Urinary bladder (tissue), 4 donors: ENCODE results near the gene ZDHHC15. TPM values are rescaled to one million over a fixed set of nuclear protein-coding genes. Genes with fewer than 3 reads are reported as not detected.
"Not testable (repeated sequence)": the region's sequence is repeated elsewhere in the genome, so short reads cannot be mapped to it uniquely, and the experiment has no call there.

ENCODE experiments used
- DNase-seq: peaks from one replicate; pipeline ENCODE4 v3.0.0-alpha.2; 2015; ENCODE audit errors: extremely low spot score
- H3K27ac ChIP-seq: one replicate; pipeline ENCODE4 v1.5.1; 2013; ENCODE audit warnings: low read depth, mild to moderate bottlenecking, moderate library complexity
- H3K36me3 ChIP-seq: one replicate; pipeline ENCODE4 v1.6.1; 2013; ENCODE audit warnings: mild to moderate bottlenecking, moderate library complexity; ENCODE audit not compliant: insufficient read depth
- H3K4me1 ChIP-seq: one replicate; pipeline ENCODE4 v1.6.1; 2013; ENCODE audit warnings: mild to moderate bottlenecking, moderate library complexity; ENCODE audit not compliant: insufficient read depth
- H3K4me3 ChIP-seq: one replicate; pipeline ENCODE4 v1.5.1; 2013; ENCODE audit warnings: low read depth, low read length
- WGBS: extraction: QIAGEN DNeasy Blood & Tissue Kit; methylation state at CpG from one replicate; pipeline ENCODE4 v1.1.7; 2013; 5-methylcytosine and 5-hydroxymethylcytosine counted together
- polyA plus RNA-seq: library from polyadenylated mRNA; stranded (reverse); fragments of 200-250 nt; gene quantifications from one replicate; pipeline ENCODE4 v1.2.3, GENCODE V29; 2013
- total RNA-seq: library from RNA; depleted of rRNA; stranded (reverse); fragments of >200 nt; gene quantifications from one replicate; pipeline ENCODE4 v1.2.3, GENCODE V29; 2014
- donor health status: healthy with polysubstance abuse.
- donor health status: healthy.

ZDHHC15 gene
- total RNA-seq (8.0 TPM), polyA plus RNA-seq (1.7 TPM)

- peak; percentile 25 for DNase-seq
- no peaks in the 10 kb centered on the region for H3K4me1 ChIP-seq
- H3K27ac ChIP-seq: peak within 1 kb of the TSS; percentile 48
- no peaks in the 10 kb centered on the region for H3K36me3 ChIP-seq
- H3K4me3 ChIP-seq: peak within 1 kb of the TSS; percentile 54
- under 1% methylated on average over 45 of the region's 45 CpGs for WGBS
Observed at GRCh38 chrX:75522565-75523431, at the start of gene ZDHHC15. ZDHHC15 (minus strand) TSS chrX:75523037; CDS start chrX:75523024, 13 bp downstream.

- H3K27ac ChIP-seq, DNase-seq, H3K36me3 ChIP-seq, H3K4me3 ChIP-seq, H3K4me1 ChIP-seq: not testable (repeated sequence)
- 96% methylated on average over 18 of the region's 18 CpGs for WGBS
Observed at GRCh38 chrX:75560544-75560943, 37.7 kb upstream of the ZDHHC15 start.

GRCh38 chrX:75547783-75548182 lies 24.9 kb upstream of the ZDHHC15 start:
- WGBS: 13% methylated on average over 3 of the region's 3 CpGs
- H3K27ac ChIP-seq: no peak overlapping the region
- DNase-seq: no peak
- no peaks in the 10 kb centered on the region for H3K4me1 ChIP-seq
- no peak overlapping the region for H3K4me3 ChIP-seq
- no peaks in the 10 kb centered on the region for H3K36me3 ChIP-seq

GRCh38 chrX:75546724-75547511 lies 24.1 kb upstream of the ZDHHC15 start:
- Histone ChIP-seq H3K27ac (no peak overlapping the region), H3K4me1 (no peaks in the 10 kb centered on the region), H3K36me3 (no peaks in the 10 kb centered on the region), H3K4me3 (no peak overlapping the region)
- WGBS: 53% methylated on average over 2 of the region's 2 CpGs
- DNase-seq: no peak

- WGBS: 43% methylated on average over 2 of the region's 2 CpGs
- H3K4me3 ChIP-seq: no peak overlapping the region
- no peaks in the 10 kb centered on the region for H3K4me1 ChIP-seq
- no peak overlapping the region for H3K27ac ChIP-seq
- no peaks in the 10 kb centered on the region for H3K36me3 ChIP-seq
- DNase-seq: no peak
Observed at GRCh38 chrX:75544786-75545185, 21.9 kb upstream of the ZDHHC15 start.

- no peak overlapping the region for H3K27ac ChIP-seq
- H3K36me3 ChIP-seq: no peaks in the 10 kb centered on the region
- no peak overlapping the region for H3K4me3 ChIP-seq
- WGBS: 81% methylated on average over 1 of the region's 1 CpG
- H3K4me1 ChIP-seq: no peaks in the 10 kb centered on the region
- DNase-seq: no peak
Observed at GRCh38 chrX:75483933-75484332, 38.9 kb downstream of the ZDHHC15 start.

- not testable (repeated sequence) for H3K4me1 ChIP-seq, H3K27ac ChIP-seq, H3K4me3 ChIP-seq
Observed at GRCh38 chrX:75461780-75462179, 61.1 kb downstream of the ZDHHC15 start.

GRCh38 chrX:75421688-75422230 lies 101.1 kb downstream of the ZDHHC15 start:
- no peak for DNase-seq
- Histone ChIP-seq H3K27ac (no peak overlapping the region), H3K4me1 (no peaks in the 10 kb centered on the region), H3K36me3 (no peaks in the 10 kb centered on the region), H3K4me3 (no peak overlapping the region)

More at GRCh38 chrX:75461780-75462179, 61.1 kb downstream of the ZDHHC15 start:
- not testable (repeated sequence) for H3K36me3 ChIP-seq, DNase-seq

GRCh38 chrX:75407153-75407552 lies 115.7 kb downstream of the ZDHHC15 start:
- H3K27ac ChIP-seq, DNase-seq, H3K4me1 ChIP-seq, H3K4me3 ChIP-seq, H3K36me3 ChIP-seq: not testable (repeated sequence)
- WGBS: 95% methylated on average over 14 of the region's 24 CpGs

- no peak for DNase-seq
- no peak overlapping the region for H3K4me3 ChIP-seq
- no peaks in the 10 kb centered on the region for H3K36me3 ChIP-seq
- WGBS: 89% methylated on average over 2 of the region's 2 CpGs
- H3K4me1 ChIP-seq: no peaks in the 10 kb centered on the region
- no peak overlapping the region for H3K27ac ChIP-seq
Observed at GRCh38 chrX:75390470-75390869, 132.4 kb downstream of the ZDHHC15 start.

- Histone ChIP-seq H3K4me3 (no peak overlapping the region), H3K4me1 (no peaks in the 10 kb centered on the region), H3K36me3 (no peaks in the 10 kb centered on the region), H3K27ac (no peak overlapping the region)
- DNase-seq: no peak
- 93% methylated on average over 1 of the region's 1 CpG for WGBS
Observed at GRCh38 chrX:75369721-75370120, 153.1 kb downstream of the ZDHHC15 start.

- no peaks in the 10 kb centered on the region for H3K36me3 ChIP-seq
- H3K4me1 ChIP-seq: no peaks in the 10 kb centered on the region
- H3K4me3 ChIP-seq: no peak overlapping the region
- H3K27ac ChIP-seq: no peak overlapping the region
- 71% methylated on average over 2 of the region's 2 CpGs for WGBS
- no peak for DNase-seq
Observed at GRCh38 chrX:75366861-75367260, 156.0 kb downstream of the ZDHHC15 start.

GRCh38 chrX:75365243-75365975 lies 157.4 kb downstream of the ZDHHC15 start:
- Histone ChIP-seq H3K27ac (no peak overlapping the region), H3K36me3 (no peaks in the 10 kb centered on the region), H3K4me1 (no peaks in the 10 kb centered on the region), H3K4me3 (no peak overlapping the region)
- DNase-seq: no peak
- 90% methylated on average over 1 of the region's 1 CpG for WGBS
